ENCODE data around the gene EML5.

DNA sequence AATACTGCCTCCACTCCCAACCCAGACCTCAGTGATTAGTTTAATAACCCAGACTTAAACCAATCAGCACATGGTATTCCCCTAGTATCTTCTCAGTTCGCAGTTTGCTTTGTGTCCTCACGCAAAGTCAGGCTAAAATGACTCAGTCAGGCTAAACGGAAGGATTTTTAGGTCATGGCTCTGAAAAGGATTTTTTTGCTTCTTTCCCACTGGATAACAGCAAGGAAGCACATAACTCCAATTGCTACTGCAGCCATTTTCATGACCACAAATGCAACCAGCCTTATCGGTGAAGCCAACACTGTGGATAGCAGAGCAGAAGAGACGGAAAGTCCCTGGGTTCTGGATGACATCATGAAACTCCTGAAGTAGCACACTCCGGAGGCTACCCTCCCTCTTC lies 162.2 kb downstream of the EML5 start:
- TF ChIP-seq POLR2AphosphoS5 (IDR thresholded peaks at IDR 0.05; ENCODE audit: low read depth, low read length) (no peak), TAF1 (IDR thresholded peaks at IDR 0.05; ENCODE audit: borderline replicate concordance, insufficient read depth, low read length) (no peak)
- TF ChIP-seq, protein P1, sequence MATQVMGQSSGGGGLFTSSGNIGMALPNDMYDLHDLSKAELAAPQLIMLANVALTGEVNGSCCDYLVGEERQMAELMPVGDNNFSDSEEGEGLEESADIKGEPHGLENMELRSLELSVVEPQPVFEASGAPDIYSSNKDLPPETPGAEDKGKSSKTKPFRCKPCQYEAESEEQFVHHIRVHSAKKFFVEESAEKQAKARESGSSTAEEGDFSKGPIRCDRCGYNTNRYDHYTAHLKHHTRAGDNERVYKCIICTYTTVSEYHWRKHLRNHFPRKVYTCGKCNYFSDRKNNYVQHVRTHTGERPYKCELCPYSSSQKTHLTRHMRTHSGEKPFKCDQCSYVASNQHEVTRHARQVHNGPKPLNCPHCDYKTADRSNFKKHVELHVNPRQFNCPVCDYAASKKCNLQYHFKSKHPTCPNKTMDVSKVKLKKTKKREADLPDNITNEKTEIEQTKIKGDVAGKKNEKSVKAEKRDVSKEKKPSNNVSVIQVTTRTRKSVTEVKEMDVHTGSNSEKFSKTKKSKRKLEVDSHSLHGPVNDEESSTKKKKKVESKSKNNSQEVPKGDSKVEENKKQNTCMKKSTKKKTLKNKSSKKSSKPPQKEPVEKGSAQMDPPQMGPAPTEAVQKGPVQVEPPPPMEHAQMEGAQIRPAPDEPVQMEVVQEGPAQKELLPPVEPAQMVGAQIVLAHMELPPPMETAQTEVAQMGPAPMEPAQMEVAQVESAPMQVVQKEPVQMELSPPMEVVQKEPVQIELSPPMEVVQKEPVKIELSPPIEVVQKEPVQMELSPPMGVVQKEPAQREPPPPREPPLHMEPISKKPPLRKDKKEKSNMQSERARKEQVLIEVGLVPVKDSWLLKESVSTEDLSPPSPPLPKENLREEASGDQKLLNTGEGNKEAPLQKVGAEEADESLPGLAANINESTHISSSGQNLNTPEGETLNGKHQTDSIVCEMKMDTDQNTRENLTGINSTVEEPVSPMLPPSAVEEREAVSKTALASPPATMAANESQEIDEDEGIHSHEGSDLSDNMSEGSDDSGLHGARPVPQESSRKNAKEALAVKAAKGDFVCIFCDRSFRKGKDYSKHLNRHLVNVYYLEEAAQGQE (IDR thresholded peaks at IDR 0.05; ENCODE audit: insufficient read depth in 1 of 2, low read depth in 2 of 2, low read length in 2 of 2), result no peak
